Measurements from ENCODE around the gene CEP170B.

GRCh38 chr14:104821971-104822608 is 43.0 kb upstream of the CEP170B start:
- TF ChIP-seq CTCF (IDR thresholded peaks at IDR 0.05) (no peak), POLR2A (IDR thresholded peaks at IDR 0.05) (no peak)

Data from testis (tissue), 2 donors.